H1 (cell line): ENCODE data around the gene TIFAB.

ENCODE experiments used
- CREB1 ChIP-seq: IDR thresholded peaks from 2 replicates; pipeline ENCODE4 v1.6.1; 2012; ENCODE audit warnings: inconsistent platforms
- GTF2F1 ChIP-seq: IDR thresholded peaks from 2 replicates; pipeline ENCODE4 v1.6.1; 2012; ENCODE audit warnings: low read depth, low read length, improper control_type of control experiment, borderline replicate concordance
- HDAC2 ChIP-seq, 2 experiments: fragments of 300-600 bp in 1 of 2; sonication (generic) in 1 of 2; IDR thresholded peaks; 2 replicates each; pipeline ENCODE4 v1.6.1; 2011 to 2012; ENCODE audit warnings: low read depth in 2 of 2, low read length in 2 of 2, mild to moderate bottlenecking in 2 of 2, moderate library complexity in 2 of 2, borderline replicate concordance in 1 of 2, inconsistent platforms in 1 of 2
- MAFK ChIP-seq: IDR thresholded peaks from 2 replicates; pipeline ENCODE4 v1.6.1; 2012; ENCODE audit warnings: low read depth, mild to moderate bottlenecking, improper control_type of control experiment, low read length
- POLR2A ChIP-seq, 2 experiments: IDR thresholded peaks; 1 replicate in 1 of 2; 2 replicates in 1 of 2; pipeline ENCODE4 v1.6.1; 2011; ENCODE audit warnings: low read depth in 2 of 2, low read length in 2 of 2, mild to moderate bottlenecking in 2 of 2; ENCODE audit errors: control extremely low read depth in 1 of 2
- POLR2AphosphoS5 ChIP-seq: IDR thresholded peaks from 2 replicates; pipeline ENCODE4 v1.6.1; 2011; ENCODE audit warnings: low read depth, low read length
- POU5F1 ChIP-seq: IDR thresholded peaks from 2 replicates; pipeline ENCODE4 v1.6.1; 2011; ENCODE audit warnings: low read depth, mild to moderate bottlenecking, low read length, moderate library complexity
- RAD21 ChIP-seq, 2 experiments: IDR thresholded peaks in 1 of 2; conservative IDR thresholded peaks in 1 of 2; 2 replicates each; pipeline ENCODE4 v1.6.1; 2011; ENCODE audit warnings: low read depth in 2 of 2, low read length in 2 of 2, improper control_type of control experiment in 1 of 2, inconsistent platforms in 1 of 2, mild to moderate bottlenecking in 1 of 2, moderate library complexity in 1 of 2
- RFX5 ChIP-seq: IDR thresholded peaks from 2 replicates; pipeline ENCODE4 v1.6.1; 2011; ENCODE audit warnings: low read depth, low read length, improper control_type of control experiment, borderline replicate concordance
- TAF1 ChIP-seq: IDR thresholded peaks from 2 replicates; pipeline ENCODE4 v1.6.1; 2011; ENCODE audit warnings: mild to moderate bottlenecking, low read depth, low read length
- ZNF274 ChIP-seq: IDR thresholded peaks from 2 replicates; pipeline ENCODE4 v1.7.0; 2012; ENCODE audit warnings: low read length, borderline replicate concordance; ENCODE audit errors: extremely low read depth
- TF ChIP-seq, protein P1 (sequence below), 3 experiments: IDR thresholded peaks; 1 replicate in 2 of 3; 2 replicates in 1 of 3; pipeline versions ENCODE4 v1.5.1 to v1.6.1; 2011; ENCODE audit warnings: low read length in 3 of 3, mild to moderate bottlenecking in 3 of 3, inconsistent platforms in 2 of 3, low read depth in 1 of 3, moderate library complexity in 1 of 3; ENCODE audit not compliant: insufficient read depth in 1 of 3; ENCODE audit errors: control extremely low read depth in 1 of 3
- TF ChIP-seq, protein P2 (sequence below): IDR thresholded peaks from 2 replicates; pipeline ENCODE4 v1.6.1; 2012; ENCODE audit warnings: low read length, inconsistent platforms

DNA sequence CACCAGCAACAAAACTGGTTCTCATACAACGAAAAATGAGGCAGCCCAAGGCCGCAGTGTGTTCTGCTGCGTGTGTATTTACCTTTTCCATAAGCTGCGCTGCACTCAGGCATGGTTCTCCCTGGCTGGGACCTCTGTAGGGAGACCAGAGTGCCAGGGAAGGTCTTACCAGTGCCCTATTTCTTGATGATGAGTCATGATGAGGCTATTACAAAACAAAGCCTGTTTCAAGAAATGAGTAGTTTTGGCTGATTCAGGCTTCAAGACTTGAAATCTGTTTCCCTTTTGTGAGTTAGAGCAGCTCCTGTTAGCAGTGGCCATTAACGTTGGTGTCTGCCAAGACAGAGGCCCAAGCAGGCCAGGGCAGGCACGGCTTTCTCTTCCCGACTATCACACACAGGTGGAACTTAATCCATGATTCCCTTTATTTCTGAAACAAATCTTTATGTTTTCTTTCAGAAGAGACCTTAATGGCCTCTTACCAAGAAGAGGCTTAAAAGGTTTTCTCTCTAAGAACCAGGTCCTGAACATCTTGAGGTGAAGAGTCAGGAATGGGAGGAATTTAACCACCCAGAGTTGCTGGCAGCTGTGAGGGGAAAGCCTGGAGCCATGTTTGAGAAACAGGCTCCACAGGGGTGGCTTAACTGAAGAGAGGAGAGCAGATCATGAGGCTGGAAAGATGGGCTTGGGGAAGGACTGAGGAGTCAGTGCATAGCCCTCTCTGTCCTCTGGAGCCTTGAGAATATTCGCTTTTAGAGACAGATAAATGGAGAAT, 41.4 kb upstream of the TIFAB start:
- no peak for TF ChIP-seq ZNF274
- TF ChIP-seq, protein P1, sequence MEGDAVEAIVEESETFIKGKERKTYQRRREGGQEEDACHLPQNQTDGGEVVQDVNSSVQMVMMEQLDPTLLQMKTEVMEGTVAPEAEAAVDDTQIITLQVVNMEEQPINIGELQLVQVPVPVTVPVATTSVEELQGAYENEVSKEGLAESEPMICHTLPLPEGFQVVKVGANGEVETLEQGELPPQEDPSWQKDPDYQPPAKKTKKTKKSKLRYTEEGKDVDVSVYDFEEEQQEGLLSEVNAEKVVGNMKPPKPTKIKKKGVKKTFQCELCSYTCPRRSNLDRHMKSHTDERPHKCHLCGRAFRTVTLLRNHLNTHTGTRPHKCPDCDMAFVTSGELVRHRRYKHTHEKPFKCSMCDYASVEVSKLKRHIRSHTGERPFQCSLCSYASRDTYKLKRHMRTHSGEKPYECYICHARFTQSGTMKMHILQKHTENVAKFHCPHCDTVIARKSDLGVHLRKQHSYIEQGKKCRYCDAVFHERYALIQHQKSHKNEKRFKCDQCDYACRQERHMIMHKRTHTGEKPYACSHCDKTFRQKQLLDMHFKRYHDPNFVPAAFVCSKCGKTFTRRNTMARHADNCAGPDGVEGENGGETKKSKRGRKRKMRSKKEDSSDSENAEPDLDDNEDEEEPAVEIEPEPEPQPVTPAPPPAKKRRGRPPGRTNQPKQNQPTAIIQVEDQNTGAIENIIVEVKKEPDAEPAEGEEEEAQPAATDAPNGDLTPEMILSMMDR (IDR thresholded peaks at IDR 0.05; ENCODE audit: control extremely low read depth in 1 of 3, insufficient read depth in 1 of 3, low read depth in 1 of 3, low read length in 3 of 3): no peak
- TF ChIP-seq, protein P2, sequence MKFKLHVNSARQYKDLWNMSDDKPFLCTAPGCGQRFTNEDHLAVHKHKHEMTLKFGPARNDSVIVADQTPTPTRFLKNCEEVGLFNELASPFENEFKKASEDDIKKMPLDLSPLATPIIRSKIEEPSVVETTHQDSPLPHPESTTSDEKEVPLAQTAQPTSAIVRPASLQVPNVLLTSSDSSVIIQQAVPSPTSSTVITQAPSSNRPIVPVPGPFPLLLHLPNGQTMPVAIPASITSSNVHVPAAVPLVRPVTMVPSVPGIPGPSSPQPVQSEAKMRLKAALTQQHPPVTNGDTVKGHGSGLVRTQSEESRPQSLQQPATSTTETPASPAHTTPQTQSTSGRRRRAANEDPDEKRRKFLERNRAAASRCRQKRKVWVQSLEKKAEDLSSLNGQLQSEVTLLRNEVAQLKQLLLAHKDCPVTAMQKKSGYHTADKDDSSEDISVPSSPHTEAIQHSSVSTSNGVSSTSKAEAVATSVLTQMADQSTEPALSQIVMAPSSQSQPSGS: no peak
- no peak for TF ChIP-seq POLR2A (IDR thresholded peaks at IDR 0.05; ENCODE audit: control extremely low read depth in 1 of 2, low read depth in 2 of 2, low read length in 2 of 2)
- TF ChIP-seq RFX5: no peak
- no peak for TF ChIP-seq GTF2F1
- TF ChIP-seq MAFK: no peak
- no peak for TF ChIP-seq TAF1
- no peak for TF ChIP-seq RAD21 (IDR thresholded peaks at IDR 0.05 in 1 of 2, conservative IDR thresholded peaks at IDR 0.05 in 1 of 2; ENCODE audit: low read depth in 2 of 2, low read length in 2 of 2)
- TF ChIP-seq CREB1: no peak
- TF ChIP-seq HDAC2 (IDR thresholded peaks at IDR 0.05; ENCODE audit: borderline replicate concordance in 1 of 2, low read depth in 2 of 2, low read length in 2 of 2): no peak
- TF ChIP-seq POLR2AphosphoS5: no peak
- no peak for TF ChIP-seq POU5F1
